K562 (cell line): ENCODE measurements around the gene CD9. TPM values are rescaled to one million over a fixed set of nuclear protein-coding genes. Genes with fewer than 3 reads are reported as not detected.

Source experiments
- ATAC-seq: fragments of 200-7000 bp; cut with Tn5 transposase; 3 replicates; pipeline ENCODE4 v1.9.1; 2020; ENCODE audit warnings: moderate library complexity
- BruUV-seq: library from RNA; stranded (reverse); fragments of 400-500 nt; replicated peaks from 2 replicates; lab custom pipeline; 2021; lab: Mats Ljungman, UMichigan
- CTCF ChIA-PET: fragments of 300-600 bp; formaldehyde crosslinking; extraction: SDS; loops from one replicate; lab custom pipeline; 2021; ENCODE audit warnings: low intra/inter-chr PET ratio; lab: Yijun Ruan, JAX
- POLR2A ChIA-PET: fragments of 300-600, 350-650 bp; sonication (Branson Sonifier 250); formaldehyde crosslinking; extraction: SDS; loops from one replicate; lab custom pipeline; 2021; ENCODE audit warnings: antibody characterized with exemption, inconsistent platforms; lab: Yijun Ruan, JAX
- DNase-seq, 4 experiments: peaks; one replicate each; pipeline versions ENCODE4 v3.0.0 to v3.0.0-alpha.2; 2011 to 2018; ENCODE audit warnings: low spot score in 3 of 4, mixed read lengths in 3 of 4; ENCODE audit errors: extremely low read depth in 1 of 4
- FAIRE-seq: peaks from 2 replicates; lab custom pipeline; 2011; peaks lifted over from hg19 to GRCh38; lab: Jason Lieb, UNC
- H2AFZ ChIP-seq: 2 replicates; pipeline ENCODE4 v1.6.0; 2011; ENCODE audit warnings: low read depth, low read length, control low read depth, inconsistent platforms
- H3K27ac ChIP-seq: fragments of 200-600 bp; 3 replicates; pipeline ENCODE4 v1.8.0; 2011; ENCODE audit warnings: low read depth, mild to moderate bottlenecking, control low read depth, inconsistent platforms, low read length, moderate library complexity, mixed read lengths; ENCODE audit errors: extremely low read depth
- H3K27me3 ChIP-seq, 2 experiments: fragments of 300-600 bp in 1 of 2; 2 replicates in 1 of 2; 3 replicates in 1 of 2; pipeline versions ENCODE4 v1.6.0 to v1.8.0; 2011; ENCODE audit warnings: inconsistent platforms in 2 of 2, low read length in 2 of 2, mild to moderate bottlenecking in 1 of 2, mixed read lengths in 1 of 2, moderate library complexity in 1 of 2; ENCODE audit not compliant: control insufficient read depth in 2 of 2, insufficient read depth in 2 of 2
- H3K36me3 ChIP-seq: fragments of 300-600 bp; 3 replicates; pipeline ENCODE4 v1.8.0; 2011; ENCODE audit warnings: mild to moderate bottlenecking, low read length, inconsistent platforms; ENCODE audit not compliant: control insufficient read depth, insufficient read depth
- H3K4me1 ChIP-seq, 2 experiments: fragments of 200-600 bp in 1 of 2; replicated peaks in 1 of 2; 2 replicates in 1 of 2; 3 replicates in 1 of 2; pipeline versions ENCODE4 v1.5.1 to v1.8.0; 2011; ENCODE audit warnings: inconsistent platforms in 2 of 2, low read length in 2 of 2, mild to moderate bottlenecking in 1 of 2, mixed read lengths in 1 of 2, moderate library complexity in 1 of 2; ENCODE audit not compliant: control insufficient read depth in 2 of 2, insufficient read depth in 2 of 2
- H3K4me2 ChIP-seq: 2 replicates; pipeline ENCODE4 v1.6.1; 2011; ENCODE audit warnings: low read length, control low read depth, inconsistent platforms, mixed read lengths; ENCODE audit not compliant: insufficient read depth
- H3K4me3 ChIP-seq: fragments of 200-600 bp; sonication (generic), shearing (Covaris generic); 2 replicates; pipeline ENCODE4 v1.5.1; 2016; ENCODE audit warnings: control low read depth, inconsistent platforms
- H3K79me2 ChIP-seq: fragments of 200-600 bp; 3 replicates; pipeline ENCODE4 v1.8.0; 2011; ENCODE audit warnings: low read length, inconsistent platforms; ENCODE audit not compliant: control insufficient read depth, insufficient read depth
- H3K9ac ChIP-seq, 2 experiments: 2 replicates each; pipeline versions ENCODE4 v1.6.0 to v1.6.1; 2011; ENCODE audit warnings: low read depth in 2 of 2, low read length in 2 of 2, control low read depth in 1 of 2, inconsistent platforms in 1 of 2, mild to moderate bottlenecking in 1 of 2, mixed read lengths in 1 of 2; ENCODE audit not compliant: insufficient read depth in 1 of 2
- H3K9me1 ChIP-seq: one replicate; pipeline ENCODE4 v1.6.0; 2011; ENCODE audit warnings: inconsistent platforms, mild to moderate bottlenecking, low read length, moderate library complexity; ENCODE audit not compliant: control insufficient read depth, insufficient read depth
- H3K9me3 ChIP-seq: replicated peaks from 2 replicates; pipeline ENCODE4 v1.5.1; 2011; ENCODE audit warnings: low read depth, low read length, inconsistent platforms; ENCODE audit not compliant: control insufficient read depth, insufficient read depth
- H4K20me1 ChIP-seq: replicated peaks from 2 replicates; pipeline ENCODE4 v1.6.1; 2011; ENCODE audit warnings: low read length, inconsistent platforms, mixed read lengths; ENCODE audit not compliant: control insufficient read depth, insufficient read depth
- ARID1B ChIP-seq: fragments of 450-650 bp; IDR thresholded peaks from 2 replicates; pipeline ENCODE4 v1.6.1; 2016; ENCODE audit warnings: antibody characterized with exemption, mild to moderate bottlenecking, inconsistent platforms
- CREBBP ChIP-seq: IDR thresholded peaks from one replicate; pipeline ENCODE4 v1.6.1; 2012; ENCODE audit warnings: low read depth, mild to moderate bottlenecking, control low read depth, inconsistent platforms, low read length
- HMG20A ChIP-seq: fragments of 450-650 bp; formaldehyde crosslinking; conservative IDR thresholded peaks from 2 replicates; pipeline ENCODE4 v1.4.0; 2020; ENCODE audit warnings: mild to moderate bottlenecking, mixed read lengths
- IFI16 ChIP-seq: fragments of 250-450 bp; sonication (Bioruptor Pico); IDR thresholded peaks from 2 replicates; pipeline ENCODE4 v2.1.2; 2022; ENCODE audit warnings: mild to moderate bottlenecking, inconsistent platforms
- MEF2D ChIP-seq: conservative IDR thresholded peaks from 2 replicates; pipeline ENCODE4 v1.6.1; 2016; ENCODE audit warnings: low read depth, missing genetic modification characterization, missing compliant biosample characterization
- MTF1 ChIP-seq: fragments of 250-450 bp; sonication (Bioruptor Pico); IDR thresholded peaks from 2 replicates; pipeline ENCODE4 v1.9.0; 2021; ENCODE audit warnings: moderate library complexity, mild to moderate bottlenecking, inconsistent platforms, borderline replicate concordance
- NCOR1 ChIP-seq: fragments of 450-650 bp; IDR thresholded peaks from 2 replicates; pipeline ENCODE4 v1.6.1; 2016; ENCODE audit warnings: mild to moderate bottlenecking, moderate library complexity
- RBM17 ChIP-seq: fragments of 200-400 bp; formaldehyde crosslinking; IDR thresholded peaks from 2 replicates; pipeline ENCODE4 v1.6.1; 2017; ENCODE audit warnings: low read depth, mild to moderate bottlenecking, low read length, borderline replicate concordance
- ZNF12 ChIP-seq: sonication (generic); formaldehyde crosslinking; IDR thresholded peaks from 2 replicates; pipeline ENCODE4 v1.4.0; 2020; ENCODE audit warnings: mild to moderate bottlenecking, missing genetic modification reagents
- ZNF134 ChIP-seq: fragments of 250-450 bp; sonication (Bioruptor Pico); conservative IDR thresholded peaks from 2 replicates; pipeline ENCODE4 v1.4.0; 2020
- ZNF224 ChIP-seq: sonication (generic); formaldehyde crosslinking; IDR thresholded peaks from 2 replicates; pipeline ENCODE4 v1.8.0; 2022; ENCODE audit warnings: mild to moderate bottlenecking, missing genetic modification reagents
- WGBS: fragments of 100-300 bp; shearing (Covaris generic); methylation state at CpG from one replicate; pipeline ENCODE4 v1.1.6; 2016; ENCODE audit warnings: low coverage, mixed read lengths; ENCODE audit not compliant: insufficient coverage; ENCODE audit errors: missing lambda C conversion rate; 5-methylcytosine and 5-hydroxymethylcytosine counted together
- in situ Hi-C: fragments of 300-500 bp; cut with MboI; formaldehyde crosslinking; loops from 4 replicates; pipeline ENCODE4 v1.15.0; 2018; ENCODE audit warnings: inconsistent platforms, mixed read lengths
- intact Hi-C: fragments of 100-400 bp; cut with micrococcal nuclease; formaldehyde crosslinking; loops from 2 replicates; pipeline ENCODE4 v1.14.2; 2022
- polyA plus RNA-seq, 8 experiments: library from polyadenylated mRNA; depleted of rRNA in 4 of 8; stranded (reverse) in 5 of 8; unstranded in 3 of 8; fragments of >200 nt; fragmentation: Nextera tagmentation in 2 of 8; fragmentation: Illumina TruSeq in 1 of 8; extraction: Ambion mirVana in 2 of 8; extraction: Trizol in 1 of 8; gene quantifications; 2 replicates each; pipeline versions ENCODE4 v1.2.1 to v1.2.3, GENCODE V29; 2011 to 2014; ENCODE audit warnings: inconsistent platforms in 1 of 8, missing spikeins in 1 of 8
- total RNA-seq, 7 experiments: library from RNA; depleted of rRNA in 6 of 7; stranded (reverse); fragments of >200 nt in 6 of 7; fragmentation: Illumina TruSeq in 2 of 7; extraction: Trizol in 2 of 7; gene quantifications; 2 replicates each; pipeline versions ENCODE4 v1.2.1 to v1.2.3, GENCODE V29; 2011 to 2021; ENCODE audit warnings: low replicate concordance in 1 of 7
- TF ChIP-seq, protein P1 (sequence below), 2 experiments: fragments of 450-650 bp in 1 of 2; sonication (generic) in 1 of 2; formaldehyde crosslinking in 1 of 2; IDR thresholded peaks in 1 of 2; conservative IDR thresholded peaks in 1 of 2; 2 replicates each; pipeline versions ENCODE4 v1.6.1 to v1.8.1; 2016 to 2023; ENCODE audit warnings: mild to moderate bottlenecking in 2 of 2, moderate library complexity in 2 of 2, inconsistent platforms in 1 of 2, missing genetic modification reagents in 1 of 2

The CD9 gene
- total and polyA plus RNA-seq, 9 of the 15 experiments (the other 6 are each of a cell fraction or from before 2014, with no cell fraction given): 0.43 to 5.6 (median 0.62) TPM

DNA sequence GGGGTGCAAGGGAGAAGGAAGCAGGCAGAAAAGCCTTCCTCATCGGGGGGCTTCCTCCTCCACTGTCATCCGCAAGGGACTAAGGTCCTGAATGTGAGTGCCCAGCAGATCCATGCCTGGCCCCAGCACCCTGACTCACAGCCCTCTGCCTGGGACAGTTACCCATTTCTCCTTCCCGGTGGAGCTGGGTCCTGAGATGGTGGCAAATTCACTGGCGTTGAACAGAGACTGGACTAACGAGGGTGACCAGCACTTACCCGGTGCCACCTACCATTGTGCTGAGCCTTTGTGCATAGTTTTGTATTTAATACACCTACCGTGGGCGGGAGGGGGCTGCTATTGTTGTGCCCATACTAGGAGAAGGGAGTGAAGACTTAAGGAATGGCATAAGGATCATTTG is 79.4 kb downstream of the CD9 start:
- no peaks in the 10 kb centered on the region for H3K9me1 ChIP-seq
- ATAC-seq: no peak
- no peak overlapping the region for H2AFZ ChIP-seq
- no peak overlapping the region for H3K4me3 ChIP-seq
- DNase-seq: no peak
- WGBS: 18% methylated on average over 5 of the region's 8 CpGs
- peaks cover 6 to 16% of the 10 kb centered on the region in 2 experiments; a peak in 4 of 5 replicates for H3K4me1 ChIP-seq
- POLR2A ChIA-PET: interaction anchor here (0.6 to 1.2 kb wide), 3 partner anchors 38 to 118 kb away, joined by 3 to 4 read pairs (median 3); no protein-coding TSS in a partner anchor
- TF ChIP-seq MTF1 (CRISPR knock-in tag) (no peak), ARID1B (no peak), ZNF224 (CRISPR knock-in tag) (no peak), ZNF134 (CRISPR knock-in tag) (no peak), ZNF12 (no peak), MEF2D (no peak), NCOR1 (no peak), RBM17 (no peak), HMG20A (CRISPR knock-in tag) (no peak), IFI16 (CRISPR knock-in tag) (no peak), CREBBP (no peak)
- TF ChIP-seq, protein P1, sequence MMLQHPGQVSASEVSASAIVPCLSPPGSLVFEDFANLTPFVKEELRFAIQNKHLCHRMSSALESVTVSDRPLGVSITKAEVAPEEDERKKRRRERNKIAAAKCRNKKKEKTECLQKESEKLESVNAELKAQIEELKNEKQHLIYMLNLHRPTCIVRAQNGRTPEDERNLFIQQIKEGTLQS (IDR thresholded peaks at IDR 0.05): no peak
- TF ChIP-seq, protein P1 (CRISPR knock-in tag; conservative IDR thresholded peaks at IDR 0.05): no peak
- no peak overlapping the region for H3K9ac ChIP-seq
- intact Hi-C loops: no loop called here
- FAIRE-seq: no peak
- H3K27me3 ChIP-seq: peaks cover 7 to 12% of the 10 kb centered on the region in 2 experiments; a peak in 4 of 5 replicates
- H3K36me3 ChIP-seq: no peaks in the 10 kb centered on the region
- CTCF ChIA-PET: interaction anchor here (0.9 to 2.9 kb wide), 3 partner anchors 84 to 217 kb away, joined by 4 to 23 read pairs (median 14); no protein-coding TSS in a partner anchor
- no peaks in the 10 kb centered on the region for H3K79me2 ChIP-seq
- no peaks in the 10 kb centered on the region for H3K9me3 ChIP-seq
- no peak overlapping the region for H3K4me2 ChIP-seq
- H3K27ac ChIP-seq: no peak overlapping the region
- H4K20me1 ChIP-seq: no peaks in the 10 kb centered on the region; the same call in 1 of the 2 replicates
- in situ Hi-C loops: loop anchor here (5.0 kb wide), 2 partner anchors 72 to 212 kb away; no protein-coding TSS in a partner anchor
- BruUV-seq: no TSS peak
